ENCODE data around the gene ADCYAP1R1.

ADCYAP1R1 gene

DNA sequence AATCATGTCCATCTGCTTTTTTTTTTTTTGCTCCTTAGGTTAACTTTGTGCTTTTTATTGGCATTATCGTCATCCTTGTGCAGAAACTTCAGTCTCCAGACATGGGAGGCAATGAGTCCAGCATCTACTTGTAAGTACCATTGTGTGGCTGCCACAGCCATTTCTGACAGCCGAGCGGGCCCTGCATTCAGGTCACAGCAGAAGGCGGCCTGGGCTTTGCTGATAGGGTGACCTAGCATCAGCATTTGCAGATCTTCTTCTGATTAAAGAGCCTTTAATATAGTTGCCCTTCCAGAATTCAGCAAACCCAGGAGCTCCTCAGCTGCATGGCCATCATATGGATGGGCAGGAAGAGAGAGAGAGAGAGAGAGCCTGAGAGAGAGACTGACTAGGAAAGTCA, 40.5 kb downstream of the ADCYAP1R1 start:
- no peak for DNase-seq

DNA sequence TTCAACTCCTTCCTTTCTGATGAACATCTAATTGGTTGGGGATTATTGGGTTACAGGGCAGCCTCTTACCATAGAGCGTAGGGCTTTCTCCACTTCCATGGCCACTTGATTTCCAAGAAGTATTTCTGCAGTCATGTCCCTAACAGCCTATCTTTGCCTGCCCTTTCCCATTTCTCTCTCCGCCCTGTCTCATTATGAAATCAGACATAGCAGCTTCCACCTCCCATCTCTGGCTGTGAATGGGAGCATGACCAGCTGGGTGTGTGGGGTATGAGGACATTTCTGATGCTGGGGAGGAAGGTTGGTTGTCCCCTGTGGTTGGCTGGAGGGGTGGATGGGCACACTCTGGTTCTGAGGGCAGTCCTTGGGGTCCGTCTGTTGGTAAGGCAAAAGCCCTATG, 41.2 kb downstream of the ADCYAP1R1 start:
- DNase-seq, result no peak

DNA sequence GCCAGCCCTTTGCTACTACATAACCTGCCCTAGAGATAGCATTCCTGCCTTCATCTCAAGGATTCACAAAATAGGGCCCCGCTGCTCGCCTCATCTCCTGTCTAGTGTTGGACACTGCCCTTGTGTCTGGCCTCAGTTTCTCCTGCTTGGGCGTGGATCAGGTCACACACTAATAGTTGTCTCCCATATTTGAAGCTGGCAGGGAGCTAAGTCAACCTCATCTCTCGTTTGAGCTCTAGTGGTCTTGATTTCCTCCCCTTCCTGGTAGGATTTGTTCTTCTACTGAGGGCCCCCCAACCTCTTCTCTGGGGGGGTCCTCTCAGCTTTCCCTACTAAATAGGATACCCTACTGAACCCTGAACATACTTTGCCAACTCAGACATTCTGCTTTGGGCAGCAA, 42.2 kb downstream of the ADCYAP1R1 start:
- no peak for DNase-seq

DNA sequence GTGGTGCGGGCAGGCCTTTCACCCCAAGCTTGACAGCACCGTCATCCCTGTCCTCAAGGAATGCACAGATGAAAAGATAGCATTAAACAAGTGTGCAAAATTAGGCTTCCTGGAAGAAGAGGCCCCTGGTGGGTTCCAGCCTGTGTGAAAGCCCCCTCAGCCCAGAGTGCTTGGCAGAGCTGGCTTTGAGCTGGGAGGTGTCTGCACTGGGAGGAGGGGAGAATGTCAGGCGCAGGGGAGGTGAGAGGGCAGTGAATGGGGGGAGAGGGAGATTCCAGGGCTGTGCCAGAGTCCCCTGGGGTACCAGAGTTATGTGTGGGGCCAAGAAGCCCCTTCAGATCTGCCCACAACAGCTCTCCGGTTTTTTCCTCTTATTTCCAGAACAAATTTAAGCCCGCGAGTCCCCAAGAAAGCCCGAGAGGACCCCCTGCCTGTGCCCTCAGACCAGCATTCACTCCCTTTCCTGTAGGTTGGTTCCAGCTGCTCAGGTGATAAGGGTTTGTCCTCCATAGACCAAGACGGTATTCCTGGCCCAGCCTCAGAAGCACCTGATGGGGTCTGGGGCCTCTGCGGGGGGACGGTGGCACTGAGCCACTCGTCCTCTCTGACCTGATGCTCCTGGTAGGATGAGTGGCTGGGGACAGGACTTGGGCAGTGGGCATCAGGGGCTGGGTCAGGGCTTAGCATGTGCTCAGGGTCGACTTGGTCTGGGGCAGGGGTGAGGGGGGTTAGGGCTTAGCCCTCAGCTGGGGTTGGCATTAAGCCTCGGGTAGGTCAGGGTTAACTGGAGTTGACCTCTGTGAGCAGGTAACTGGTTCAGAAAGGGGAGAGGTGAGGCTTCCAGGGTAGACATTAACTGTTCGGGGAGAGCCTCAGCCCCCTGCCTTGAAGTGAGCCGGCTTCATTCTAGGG, 43.4 kb downstream of the ADCYAP1R1 start:
- no peak for DNase-seq

DNA sequence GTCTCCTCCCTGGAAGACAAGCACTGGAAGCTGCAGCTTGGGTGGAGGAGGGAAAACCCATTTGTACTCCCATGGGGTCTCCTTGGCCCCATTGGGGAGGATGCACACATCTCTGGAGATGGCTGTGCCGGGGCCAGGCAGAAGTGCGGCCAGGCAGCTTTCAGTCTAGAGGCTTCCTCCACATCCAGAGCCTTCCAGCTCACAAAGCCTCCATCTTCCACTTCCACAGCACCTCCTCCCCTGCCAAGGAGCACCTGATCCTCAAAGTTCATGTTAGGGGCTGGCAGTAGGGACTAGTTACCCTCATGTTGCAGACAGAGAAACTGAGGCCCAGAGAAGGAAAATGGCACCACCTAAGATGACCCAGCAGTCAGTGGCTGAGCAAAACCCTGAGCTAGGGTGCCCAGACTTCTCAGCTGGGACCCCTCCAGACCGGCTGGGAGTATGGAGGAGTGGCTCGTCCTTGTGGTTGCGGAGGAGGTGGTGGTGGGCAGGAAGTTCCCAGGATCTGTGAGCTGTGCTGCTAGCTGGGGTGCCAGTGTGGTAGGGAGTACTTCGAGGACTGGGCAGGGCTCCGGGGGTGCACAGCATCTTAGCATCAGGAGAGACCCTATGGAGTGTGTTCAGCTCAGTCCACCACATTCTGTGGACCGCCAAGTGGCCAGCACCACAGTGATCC, 44.2 kb downstream of the ADCYAP1R1 start:
- DNase-seq, result no peak

DNA sequence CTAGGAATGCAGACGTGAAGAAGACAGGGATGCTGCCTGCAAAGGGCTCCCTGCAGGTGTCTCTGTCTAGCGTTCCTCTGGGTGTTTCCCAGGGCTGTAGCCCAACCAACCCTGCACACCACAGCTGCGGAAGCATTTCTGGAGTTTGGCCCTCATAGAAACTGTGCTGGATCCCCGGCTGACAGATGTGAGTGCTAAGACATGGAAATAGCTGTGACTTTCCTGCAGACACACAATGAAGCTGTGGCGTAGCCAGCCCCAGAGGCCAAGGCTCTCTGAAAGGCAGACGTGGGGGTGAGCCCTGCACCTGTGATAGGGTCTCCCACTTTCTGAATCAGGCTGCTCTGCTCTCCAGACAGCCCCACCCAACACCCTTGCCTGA, 44.8 kb downstream of the ADCYAP1R1 start:
- no peak for DNase-seq

DNA sequence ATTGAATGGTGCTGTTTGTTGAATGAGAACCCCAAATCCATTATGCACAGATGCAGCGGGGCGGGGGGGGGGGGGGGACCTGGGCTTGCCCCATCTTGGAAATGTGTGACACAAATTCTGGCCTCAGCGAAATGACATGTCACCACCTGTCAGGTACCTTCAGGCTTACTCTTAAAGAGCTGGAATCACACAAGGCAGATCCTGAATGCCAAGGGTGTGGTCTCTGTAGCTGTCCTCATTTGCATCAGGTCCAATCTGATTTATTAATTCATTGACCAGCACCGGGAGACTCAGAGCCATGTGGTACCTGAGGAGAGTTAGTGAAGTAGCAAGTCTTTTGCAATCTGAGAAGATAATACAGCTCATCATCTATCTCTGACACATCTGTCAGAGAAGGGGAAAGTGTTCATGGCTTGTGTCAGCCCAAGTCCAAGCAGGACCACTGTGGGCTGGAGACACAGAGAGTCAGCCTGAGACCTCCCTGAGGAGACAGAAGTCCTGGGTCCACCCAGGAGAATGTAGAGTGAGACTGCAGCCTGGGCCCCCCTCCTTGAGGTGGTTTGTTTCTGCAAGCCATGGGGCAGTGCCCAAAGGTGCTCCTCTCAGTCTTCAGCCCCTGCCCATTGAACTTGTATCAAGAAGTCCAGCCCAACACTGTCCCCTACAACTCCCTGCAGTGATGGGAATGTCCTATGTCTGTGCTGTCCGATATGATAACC, 46.7 kb downstream of the ADCYAP1R1 start:
- DNase-seq, result no peak

DNA sequence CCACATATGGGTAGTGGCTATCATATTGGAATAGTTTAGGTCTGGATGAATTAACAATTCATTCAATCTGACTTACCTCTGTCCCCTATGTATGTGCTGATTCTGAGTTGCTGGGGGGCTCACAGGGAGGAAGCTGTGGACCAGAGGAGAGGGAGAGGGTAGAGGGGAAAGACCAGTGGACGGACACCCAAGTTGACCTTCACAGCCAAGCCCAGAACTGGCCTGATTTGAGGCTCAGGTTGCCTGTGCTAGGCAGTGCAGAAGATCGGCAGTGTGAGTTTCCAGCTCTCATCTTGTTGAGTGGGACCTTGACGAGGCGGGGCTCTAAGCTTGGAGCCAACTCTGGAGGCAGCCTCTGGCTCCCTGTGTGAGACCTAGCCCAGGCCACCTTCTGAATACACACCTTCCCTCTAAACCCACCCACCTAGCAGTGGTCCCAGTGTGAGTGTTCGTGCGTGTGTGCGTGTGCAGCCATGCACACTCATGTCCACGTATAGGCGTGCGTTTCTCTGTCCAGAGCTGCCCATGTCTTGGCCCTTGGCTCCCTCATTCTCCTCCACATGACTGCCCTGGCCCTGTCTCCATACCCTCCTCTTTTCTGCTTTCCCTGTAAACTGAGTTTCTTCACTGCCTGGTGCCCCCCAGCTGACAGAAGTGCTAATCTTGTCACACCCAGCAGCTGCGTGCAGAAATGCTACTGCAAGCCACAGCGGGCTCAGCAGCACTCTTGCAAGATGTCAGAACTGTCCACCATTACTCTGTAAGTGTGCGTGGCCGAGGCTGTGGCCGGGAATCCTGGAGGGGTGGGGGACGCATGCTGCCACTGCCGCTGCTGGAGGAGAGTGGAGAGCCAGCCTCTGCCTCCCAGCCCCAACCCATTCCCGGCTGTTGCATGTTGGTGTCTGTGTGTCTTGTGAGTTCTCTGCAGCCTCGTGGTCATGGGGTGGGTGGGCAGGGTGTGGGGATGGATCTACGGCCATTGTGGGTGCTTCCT, 47.6 kb downstream of the ADCYAP1R1 start:
- no peak for DNase-seq

DNA sequence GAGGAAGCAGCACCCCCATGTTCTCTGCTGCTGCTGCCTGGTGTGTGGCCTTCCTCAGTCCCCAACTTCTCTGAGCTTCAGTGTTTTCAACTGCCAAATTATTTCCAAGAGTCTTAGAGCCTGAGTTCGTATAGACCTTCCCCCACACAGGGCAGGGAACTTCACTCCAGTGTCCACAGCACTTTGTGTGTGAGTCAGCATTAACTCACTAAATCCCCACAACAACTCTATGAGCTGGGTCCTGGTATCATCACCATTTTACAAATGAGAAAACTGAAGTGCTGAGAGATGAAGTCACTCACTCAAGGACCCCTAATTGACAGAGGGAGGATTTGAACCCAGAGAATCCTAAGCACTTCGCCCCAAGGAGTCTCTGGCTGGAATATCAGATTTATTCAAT, 48.3 kb downstream of the ADCYAP1R1 start:
- DNase-seq, result no peak

DNA sequence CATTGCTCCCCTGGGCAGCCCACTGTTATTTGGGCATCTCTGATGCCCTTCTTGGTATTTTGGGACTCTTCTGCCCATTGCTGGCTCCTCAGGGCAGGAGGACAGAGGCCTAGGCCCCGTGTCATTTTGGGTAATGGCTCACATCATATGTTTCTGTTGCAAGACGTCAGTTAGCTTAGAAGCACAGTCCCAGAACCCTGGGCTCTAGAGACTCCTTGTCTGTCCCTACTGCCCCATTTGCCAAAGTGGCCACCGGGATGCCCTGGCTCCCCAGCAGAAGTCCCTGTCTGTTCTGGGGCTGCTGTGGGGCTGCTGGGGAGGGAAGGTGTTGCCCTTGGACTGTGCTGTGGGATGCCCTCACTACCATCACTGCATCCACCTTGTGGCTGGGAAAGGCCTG, 48.8 kb downstream of the ADCYAP1R1 start:
- DNase-seq, result no peak

DNA sequence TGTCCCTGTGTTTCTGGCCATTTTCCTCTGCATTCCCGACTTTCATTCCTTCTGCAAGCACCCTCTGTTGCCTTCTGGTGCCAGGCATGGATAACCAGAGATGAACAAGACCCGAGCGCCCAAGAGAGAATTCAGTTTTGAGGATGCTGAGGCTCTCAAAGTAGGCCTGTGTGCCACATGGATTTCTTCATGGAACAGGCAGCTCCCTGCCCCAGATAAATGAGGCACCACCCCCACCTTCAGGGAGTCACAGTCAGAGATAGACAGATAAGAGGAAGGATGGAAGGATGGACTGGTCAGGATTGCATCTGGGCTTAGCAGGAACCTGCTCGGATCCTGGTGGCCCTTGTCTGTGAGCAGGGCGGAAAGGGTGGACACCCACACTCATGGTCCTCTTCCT, 49.4 kb downstream of the ADCYAP1R1 start:
- DNase-seq, result no peak

DNA sequence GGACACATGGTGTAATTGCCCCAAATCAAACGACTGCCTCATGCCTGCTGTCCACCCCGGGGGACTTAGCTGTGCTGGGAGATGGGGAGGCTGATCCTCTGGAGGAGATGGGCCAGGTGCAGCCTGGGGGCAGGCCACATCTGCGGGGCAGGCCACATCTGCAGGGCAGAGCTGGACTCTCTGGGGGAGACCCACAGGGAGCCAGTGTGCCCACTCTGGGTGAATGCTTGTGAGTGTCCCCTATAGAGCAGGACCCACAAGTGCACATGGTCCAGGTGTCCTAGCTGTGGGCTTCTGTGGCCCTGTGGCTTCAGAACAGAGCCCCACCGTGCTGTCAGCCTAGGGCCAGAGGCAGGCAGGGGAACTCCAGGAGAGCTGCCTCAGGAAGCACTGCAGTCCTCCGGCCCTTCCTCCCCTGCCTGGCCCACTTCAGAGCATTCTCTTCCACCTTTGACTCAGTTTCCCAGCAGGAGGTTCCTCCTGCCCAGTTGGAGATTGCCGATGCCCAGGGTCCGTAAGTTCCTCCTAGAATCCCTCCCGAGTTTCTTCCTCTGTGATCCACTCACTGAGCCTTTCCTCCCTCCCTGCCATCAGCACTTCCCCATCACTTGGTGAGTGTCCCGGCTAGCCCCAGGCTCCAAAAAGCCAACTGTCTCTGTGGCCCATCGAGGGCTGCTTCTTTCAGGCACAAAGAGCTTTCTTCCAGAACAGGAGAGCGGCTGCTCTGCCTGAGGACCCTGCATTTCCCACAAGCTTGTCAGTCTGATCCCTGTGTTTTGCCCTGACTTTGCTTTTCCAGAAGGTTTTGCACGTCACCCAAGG, 50.3 kb downstream of the ADCYAP1R1 start:
- DNase-seq, result no peak

DNA sequence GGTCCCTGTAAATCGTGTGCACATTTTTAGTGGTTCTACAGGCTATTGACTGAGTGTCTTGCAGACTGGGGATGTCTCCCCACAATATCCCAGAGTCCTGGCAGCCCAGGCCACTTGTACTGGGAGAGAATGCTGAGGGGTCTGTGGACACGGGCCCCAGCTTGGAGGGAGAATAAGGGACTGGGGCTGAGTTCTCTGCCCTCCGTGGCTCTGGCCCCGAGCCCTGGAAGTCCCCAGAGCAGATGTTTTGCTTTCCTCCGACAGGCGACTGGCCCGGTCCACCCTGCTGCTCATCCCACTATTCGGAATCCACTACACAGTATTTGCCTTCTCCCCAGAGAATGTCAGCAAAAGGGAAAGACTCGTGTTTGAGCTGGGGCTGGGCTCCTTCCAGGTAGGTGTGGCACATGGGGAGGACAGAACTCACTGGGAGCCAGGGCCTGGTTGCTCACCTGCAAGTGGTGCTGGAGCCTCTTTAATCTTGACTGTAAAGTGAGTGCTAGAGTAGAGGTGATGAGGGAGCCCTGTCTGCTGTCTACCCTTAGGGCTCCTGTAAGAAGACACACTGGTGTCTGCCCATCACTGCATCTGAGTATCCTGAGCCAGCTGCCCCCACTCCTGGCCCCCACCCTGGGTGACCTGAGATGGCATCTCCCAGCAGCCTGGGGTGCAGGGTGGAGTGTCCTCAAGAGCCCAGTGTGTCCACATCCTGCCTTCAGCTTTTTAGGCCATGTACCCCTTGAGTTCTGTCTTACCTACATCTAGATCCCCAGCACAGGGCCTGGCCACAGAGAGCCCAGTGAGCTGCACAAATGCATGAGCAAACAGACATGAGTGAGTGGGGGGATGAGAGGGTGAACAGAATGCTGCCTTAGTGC, 51.1 kb downstream of the ADCYAP1R1 start:
- no peak for DNase-seq

DNA sequence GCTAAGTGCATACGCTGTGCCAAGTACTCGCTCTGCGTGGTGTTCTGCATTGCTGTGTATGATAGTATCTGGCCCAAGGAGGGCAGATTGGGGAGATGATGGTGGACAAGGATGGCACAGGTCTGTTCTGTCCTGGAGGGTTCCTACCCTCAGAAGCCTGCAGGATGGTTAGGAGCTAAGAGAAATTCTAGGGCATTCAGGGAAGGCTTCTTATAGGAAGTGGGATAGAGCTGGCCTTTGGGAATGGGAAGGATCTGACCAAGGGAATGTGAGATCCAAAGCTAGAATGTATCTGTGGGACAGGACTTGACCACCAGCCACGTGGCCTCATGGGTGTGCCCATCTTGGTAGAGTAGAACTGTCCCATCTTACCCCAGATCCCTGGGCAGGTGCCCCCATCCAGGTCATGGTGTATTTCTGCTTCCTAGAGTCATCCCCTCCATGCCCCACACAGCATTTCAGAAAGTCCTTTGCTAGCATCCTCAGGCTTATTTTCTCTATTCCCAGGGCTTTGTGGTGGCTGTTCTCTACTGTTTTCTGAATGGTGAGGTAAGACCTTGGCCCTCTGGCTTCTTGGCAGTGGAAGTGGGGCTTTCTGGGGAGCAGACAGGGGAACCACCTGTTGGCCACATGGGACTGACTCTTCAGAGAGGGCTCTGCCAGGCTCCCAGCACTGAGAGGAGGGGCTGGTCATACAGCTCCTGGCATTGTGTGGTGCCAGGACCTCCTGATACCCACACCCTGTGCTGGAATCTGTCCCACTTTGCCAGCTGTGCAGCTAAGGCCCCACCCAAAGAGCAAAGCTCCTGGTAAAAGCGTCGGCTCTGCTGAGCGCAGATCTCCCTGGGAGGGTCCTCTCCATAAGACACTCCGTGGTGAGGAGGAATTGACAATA, 52.5 kb downstream of the ADCYAP1R1 start:
- no peak for DNase-seq

DNA sequence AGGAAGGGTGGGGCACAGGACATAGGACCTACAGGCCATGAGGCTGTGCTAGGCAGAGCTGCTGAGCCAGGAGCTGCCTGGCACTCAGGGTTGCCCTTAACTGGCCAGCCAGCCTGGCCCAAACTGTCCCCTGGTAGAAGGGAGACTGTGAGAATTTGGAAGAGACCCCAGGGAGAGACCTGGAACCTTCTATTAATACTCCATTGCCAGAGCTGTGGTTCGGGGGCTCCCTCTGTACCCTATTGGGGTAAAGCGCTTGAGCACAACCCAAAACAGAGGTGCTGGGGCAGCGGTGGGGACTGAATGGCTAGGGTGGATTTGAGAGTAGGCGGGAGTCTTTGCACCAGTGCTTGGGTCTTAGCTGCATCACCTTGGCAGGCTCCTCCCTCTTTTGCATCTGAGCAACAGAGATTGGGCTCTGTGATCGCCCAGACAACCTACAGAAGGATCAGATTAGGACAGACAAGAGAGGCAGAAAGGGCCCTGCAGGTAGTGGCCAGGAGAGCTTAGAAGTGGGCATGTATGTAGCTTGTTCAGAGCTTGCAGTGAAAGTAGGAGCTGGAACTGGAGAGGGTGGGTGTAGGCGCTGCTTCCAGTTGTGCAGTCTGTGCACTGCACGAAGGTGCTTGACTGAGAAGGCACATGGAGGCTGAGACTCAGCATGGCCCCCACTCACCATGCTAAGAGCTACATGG, 53.3 kb downstream of the ADCYAP1R1 start:
- DNase-seq, result no peak

DNA sequence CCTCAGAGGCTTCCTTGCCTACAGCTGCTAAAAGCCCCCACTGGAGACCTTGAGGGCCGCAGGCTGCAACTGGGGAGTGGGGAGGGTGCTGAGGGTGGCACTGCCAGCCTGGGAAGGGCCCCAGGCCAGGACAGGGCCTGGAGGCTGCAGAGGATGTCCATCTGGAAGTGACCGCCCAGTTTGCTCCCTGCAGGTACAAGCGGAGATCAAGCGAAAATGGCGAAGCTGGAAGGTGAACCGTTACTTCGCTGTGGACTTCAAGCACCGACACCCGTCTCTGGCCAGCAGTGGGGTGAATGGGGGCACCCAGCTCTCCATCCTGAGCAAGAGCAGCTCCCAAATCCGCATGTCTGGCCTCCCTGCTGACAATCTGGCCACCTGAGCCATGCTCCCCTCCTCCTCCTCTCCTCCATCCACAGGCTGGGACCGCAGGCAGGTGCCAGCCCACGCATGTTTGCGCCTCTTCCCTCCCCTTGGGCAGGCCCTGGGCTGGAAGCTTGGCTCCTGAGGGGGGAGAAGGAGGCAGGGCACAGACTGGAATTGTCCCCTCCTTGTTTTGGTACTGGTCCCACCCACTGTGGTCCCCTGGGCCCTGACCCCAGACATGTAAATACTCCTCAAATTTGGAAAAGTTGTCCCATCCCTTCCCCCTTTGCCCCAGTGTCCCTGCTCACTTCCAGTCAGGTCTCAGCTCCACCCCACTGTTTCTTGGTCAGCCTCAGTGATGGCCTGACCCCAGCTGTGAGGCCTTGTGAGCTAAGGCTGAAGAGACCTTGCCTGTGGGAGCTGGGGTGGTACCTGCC, 54.4 kb downstream of the ADCYAP1R1 start:
- DNase-seq, result no peak

DNA sequence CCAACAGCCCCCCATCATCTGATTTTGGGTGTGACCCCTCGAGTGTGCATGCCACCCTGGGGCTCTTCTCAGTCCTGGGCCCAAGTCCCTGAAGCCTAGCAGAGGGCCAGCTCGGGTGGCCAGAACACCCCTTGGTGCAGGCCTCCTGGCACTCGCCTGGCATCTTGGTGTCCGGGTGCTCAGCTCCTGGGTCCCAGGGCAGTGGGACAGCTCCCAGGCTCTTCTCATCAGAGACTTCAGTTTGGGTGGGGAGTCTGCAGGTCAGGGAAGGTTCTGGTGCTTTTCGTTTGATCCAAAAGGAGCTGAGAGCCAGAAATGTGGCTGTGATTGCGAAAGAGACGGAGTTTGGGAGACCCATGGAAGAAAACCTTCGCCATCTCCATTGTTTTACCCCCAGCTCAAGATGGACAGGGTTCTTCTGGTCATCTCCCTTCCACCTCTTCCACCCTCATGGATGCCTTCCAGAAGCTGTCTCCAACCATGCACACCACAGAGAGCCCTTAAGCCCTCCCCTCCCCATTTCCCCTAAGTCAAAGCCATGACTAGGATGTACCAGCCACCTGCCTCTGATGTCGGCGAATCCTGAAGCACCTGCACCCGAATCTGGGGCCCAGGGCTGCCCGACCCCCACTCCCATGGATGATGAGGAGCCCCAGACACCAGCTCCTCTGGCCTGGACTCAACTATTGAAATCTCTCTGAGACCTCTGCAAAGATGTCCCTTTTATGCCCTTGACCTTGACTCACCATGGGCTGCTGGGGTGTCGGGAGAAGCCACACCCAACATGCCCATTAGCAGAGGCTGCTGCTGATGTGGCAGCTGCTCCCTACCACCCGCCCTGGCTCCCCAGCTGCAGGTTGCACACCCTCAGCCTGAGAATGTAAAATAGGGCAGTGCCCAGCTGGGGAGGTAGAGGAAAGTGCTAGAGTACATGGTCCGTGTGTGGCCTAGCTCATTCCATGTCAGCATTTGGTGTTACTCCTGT, 55.3 kb downstream of the ADCYAP1R1 start:
- no peak for DNase-seq
